HCT116 (cell line): Measurements from ENCODE around the gene NLRP1.

Experiments used
- CTCF ChIP-seq, 3 experiments: fragments of 200-600 bp in 1 of 3; sonication (generic) in 1 of 3; IDR thresholded peaks in 2 of 3; conservative IDR thresholded peaks in 1 of 3; 2 replicates each; pipeline ENCODE4 v1.5.1; 2012 to 2017; ENCODE audit warnings: low read depth in 2 of 3, low read length in 2 of 3, antibody characterized with exemption in 1 of 3, borderline replicate concordance in 1 of 3, control low read depth in 1 of 3, mild to moderate bottlenecking in 1 of 3, mixed read lengths in 1 of 3, mixed run types in 1 of 3, moderate library complexity in 1 of 3; ENCODE audit not compliant: insufficient read depth in 1 of 3
- EZH2 ChIP-seq: fragments of 200-600 bp; sonication (generic); IDR thresholded peaks from 2 replicates; pipeline ENCODE4 v1.6.1; 2017; ENCODE audit warnings: antibody characterized with exemption, mixed run types
- POLR2A ChIP-seq: IDR thresholded peaks from 2 replicates; pipeline ENCODE4 v1.7.0; 2011; ENCODE audit warnings: borderline replicate concordance; ENCODE audit not compliant: insufficient read depth, insufficient read length; ENCODE audit errors: extremely low read depth
- POLR2AphosphoS5 ChIP-seq: IDR thresholded peaks from 2 replicates; pipeline ENCODE4 v1.6.1; 2011; ENCODE audit warnings: mild to moderate bottlenecking, low read depth, low read length, moderate library complexity
- RAD21 ChIP-seq: IDR thresholded peaks from 2 replicates; pipeline ENCODE4 v1.6.1; 2012; ENCODE audit warnings: low read depth, mild to moderate bottlenecking
- REST ChIP-seq: IDR thresholded peaks from 2 replicates; pipeline ENCODE4 v1.6.1; 2012; ENCODE audit warnings: low read depth

- TF ChIP-seq POLR2A (no peak), CTCF (IDR thresholded peaks at IDR 0.05 in 2 of 3, conservative IDR thresholded peaks at IDR 0.05 in 1 of 3; ENCODE audit: borderline replicate concordance in 1 of 3, insufficient read depth in 1 of 3, low read depth in 2 of 3, low read length in 2 of 3) (no peak), POLR2AphosphoS5 (no peak), RAD21 (no peak), EZH2 (no peak), REST (no peak)
Measured at GRCh38 chr17:5628262-5628661, 44.0 kb upstream of the NLRP1 start.
